Epithelial cell of esophagus (primary cell): ENCODE measurements around the gene BSCL2.
"Not testable (repeated sequence)": the region's sequence is repeated elsewhere in the genome, so short reads cannot be mapped to it uniquely, and the experiment has no call there.

Source experiments
- DNase-seq: peaks from one replicate; pipeline ENCODE4 v3.0.0; 2010; ENCODE audit warnings: low read depth
- H3K4me3 ChIP-seq: 2 replicates; pipeline ENCODE4 v1.5.1; 2011; ENCODE audit warnings: mild to moderate bottlenecking, low read length, control low read depth
- CTCF ChIP-seq: IDR thresholded peaks from 2 replicates; pipeline ENCODE4 v1.5.1; 2011; ENCODE audit warnings: low read depth, mild to moderate bottlenecking, low read length, control low read depth, inconsistent platforms; ENCODE audit not compliant: insufficient read depth; ENCODE audit errors: missing control alignments

Gene BSCL2

GRCh38 chr11:62709247-62710000, 2.2 kb upstream of the BSCL2 start:
- peak; percentile 7 for TF ChIP-seq CTCF
- peak; percentile 98 for DNase-seq
- H3K4me3 ChIP-seq: peak overlapping the region; percentile 72

GRCh38 chr11:62708793-62709192, 1.6 kb upstream of the BSCL2 start:
- peak; percentile 48 for DNase-seq

DNA sequence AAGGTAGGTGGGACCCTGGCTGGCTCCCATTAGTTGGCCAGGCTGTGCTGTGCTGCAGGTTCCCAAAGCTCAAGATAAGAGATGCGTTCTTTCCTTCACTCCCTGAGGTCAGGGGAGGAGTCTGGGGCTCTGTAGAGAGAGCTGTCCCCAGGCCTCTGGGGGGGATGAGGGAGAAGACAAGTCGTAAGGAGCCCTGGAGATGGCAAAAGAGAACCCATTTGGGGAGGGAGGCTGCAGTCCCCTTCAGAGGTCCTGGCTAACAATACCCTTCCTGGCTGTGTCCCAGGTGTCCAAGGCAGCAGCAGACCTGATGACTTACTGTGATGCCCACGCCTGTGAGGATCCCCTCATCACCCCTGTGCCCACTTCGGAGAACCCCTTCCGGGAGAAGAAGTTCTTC, 1.2 kb upstream of the BSCL2 start:
- no peak for TF ChIP-seq CTCF
- DNase-seq: no peak
- H3K4me3 ChIP-seq: peak overlapping the region; percentile 72

More at GRCh38 chr11:62708793-62709192, 1.6 kb upstream of the BSCL2 start:
- H3K4me3 ChIP-seq: peak overlapping the region; percentile 72
- TF ChIP-seq CTCF: no peak

DNA sequence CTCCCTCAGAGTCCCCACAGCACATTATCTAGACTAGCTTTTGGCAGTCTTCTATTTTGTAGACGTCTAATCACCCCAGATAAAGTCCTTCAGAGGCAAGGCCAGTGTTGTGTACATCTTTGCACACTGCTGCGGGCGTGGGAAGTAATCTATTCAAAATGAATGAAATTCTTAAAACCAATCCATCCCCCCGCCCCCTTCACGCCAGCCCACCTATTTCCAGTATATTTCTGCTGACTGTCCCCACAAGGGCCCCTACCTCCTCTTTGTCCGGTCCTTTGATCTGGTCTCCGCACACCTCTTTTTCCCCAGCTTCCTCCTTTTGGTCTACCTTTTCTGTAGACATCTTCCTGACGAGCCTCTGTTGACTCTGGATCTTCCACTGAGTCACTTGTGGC, 375 bp downstream of the BSCL2 start:
- TF ChIP-seq CTCF: no peak
- no peak for DNase-seq
- H3K4me3 ChIP-seq: no peak overlapping the region

DNA sequence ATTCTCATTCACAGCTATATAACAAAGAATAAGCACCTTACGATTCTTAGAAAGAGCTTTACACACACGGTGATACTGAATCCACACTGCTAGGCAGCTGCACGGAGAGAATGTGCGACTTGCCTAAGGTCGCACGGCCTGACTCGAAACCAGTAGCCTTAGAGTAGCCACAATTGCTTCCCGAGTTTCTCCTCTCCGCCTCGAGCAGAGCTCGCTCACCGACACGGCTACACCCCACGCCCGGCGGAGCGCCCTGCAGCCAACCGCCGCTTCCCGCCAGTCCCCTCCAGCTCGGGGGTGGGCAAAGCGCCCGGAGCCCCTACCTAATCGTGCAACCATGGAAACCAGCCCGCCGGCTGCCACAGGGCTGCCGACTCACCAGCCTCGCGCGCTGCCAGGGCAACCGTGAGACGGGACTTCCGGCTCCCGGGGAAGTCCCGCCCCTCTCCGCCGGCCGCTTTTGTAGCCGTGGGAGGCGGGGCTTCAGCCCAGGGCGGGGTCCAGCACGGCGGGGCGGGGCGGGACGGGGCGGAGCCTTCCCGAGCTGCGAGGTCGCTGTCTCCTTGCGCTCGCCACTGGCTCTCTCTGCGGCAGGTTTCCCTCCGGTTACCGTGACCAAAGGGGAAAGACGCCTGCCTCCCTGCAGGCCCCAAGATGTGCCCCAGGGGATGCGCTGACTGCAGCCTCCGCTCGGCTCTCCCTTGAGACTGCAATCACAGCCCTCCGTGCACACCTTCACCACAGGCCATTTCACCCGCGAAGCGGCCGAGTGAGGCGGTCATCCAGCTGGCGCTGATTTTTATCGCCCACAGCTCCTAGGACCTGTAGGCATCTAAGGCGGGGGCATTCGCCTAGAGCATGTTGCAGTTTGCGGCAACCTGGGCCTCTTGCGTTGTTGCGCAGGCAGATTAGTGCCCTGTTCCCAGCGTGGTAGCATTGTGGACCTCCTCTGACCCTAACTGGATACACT, 1.1 kb downstream of the BSCL2 start:
- peak overlapping the region; percentile 77 for H3K4me3 ChIP-seq
- DNase-seq: peak; percentile 95
- no peak for TF ChIP-seq CTCF

DNA sequence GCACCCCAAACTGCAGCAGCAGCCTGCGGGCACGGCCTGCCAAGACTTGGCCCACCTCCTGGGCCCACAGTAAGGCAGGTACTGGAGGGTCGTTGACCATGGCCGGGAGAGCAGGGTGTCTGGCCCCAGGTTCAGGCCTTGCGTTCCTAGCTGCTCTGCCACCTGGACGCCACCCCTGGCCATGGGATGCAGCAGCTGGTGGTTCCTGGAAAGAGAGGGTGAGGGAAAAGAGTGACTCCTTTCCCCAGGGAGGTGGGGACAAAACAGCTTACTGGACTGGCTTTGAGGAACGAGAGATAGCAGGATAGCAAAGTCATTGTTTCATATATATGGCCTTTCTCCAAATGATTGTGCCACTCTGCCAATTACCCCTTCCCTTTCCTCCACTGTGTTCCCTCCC, 1.8 kb downstream of the BSCL2 start:
- TF ChIP-seq CTCF: peak; percentile 12
- no peak for DNase-seq
- peak overlapping the region; percentile 77 for H3K4me3 ChIP-seq

DNA sequence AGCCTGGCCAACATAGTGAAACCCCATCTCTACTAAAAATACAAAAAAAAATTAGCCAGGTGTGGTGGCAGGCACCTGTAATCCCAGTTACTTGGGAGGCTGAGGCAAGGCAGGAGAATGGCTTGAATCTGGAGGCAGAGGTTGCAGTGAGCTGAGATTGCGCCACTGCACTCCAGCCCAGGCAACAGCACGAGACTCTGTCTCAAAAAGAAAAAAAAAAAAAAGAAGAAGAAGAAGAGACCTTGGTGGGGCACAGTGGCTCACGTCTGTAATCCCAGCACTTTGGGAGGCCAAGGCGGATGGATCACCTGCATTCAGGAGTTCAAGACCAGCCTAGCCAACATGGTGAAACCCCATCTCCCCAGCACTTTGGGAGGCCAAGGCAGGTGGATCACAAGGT, 3.3 kb downstream of the BSCL2 start:
- H3K4me3 ChIP-seq, DNase-seq: not testable (repeated sequence)
